Activated naive CD4-positive, alpha-beta T cell treated with anti-CD3 and anti-CD28 coated beads, Interleukin-2, amount 50 U/mL, for 72 hours (primary cell): ENCODE results near the gene VAV1. TPM values are rescaled to one million over a fixed set of nuclear protein-coding genes. Genes with fewer than 3 reads are reported as not detected.
A peak's percentile ranks its signal among the peaks of the same experiment; 100 is the strongest.
"Not testable (repeated sequence)": the region's sequence is repeated elsewhere in the genome, so short reads cannot be mapped to it uniquely, and the experiment has no call there.

Experiments used
- ATAC-seq, 2 donors: fragments of 150-1000 bp; cut with Tn5 transposase; 2 replicates each; pipeline ENCODE4 v1.10.0; 2021; ENCODE audit warnings: mild to moderate bottlenecking in 2 of 2, moderate library complexity in 2 of 2
- DNase-seq, 2 donors: peaks; one replicate each; pipeline ENCODE4 v3.0.0; 2021 to 2022; ENCODE audit warnings: low spot score in 2 of 2
- H3K27ac Mint-ChIP-seq, 2 donors: one replicate each; pipeline ENCODE4 v1.8.0; 2022; ENCODE audit warnings: mild to moderate bottlenecking in 2 of 2, mixed read lengths in 2 of 2
- H3K36me3 Mint-ChIP-seq, 2 donors: one replicate each; pipeline ENCODE4 v1.8.0; 2022; ENCODE audit warnings: mixed read lengths in 2 of 2
- H3K9me3 Mint-ChIP-seq, 2 donors: one replicate each; pipeline ENCODE4 v1.8.0; 2022; ENCODE audit warnings: mixed read lengths in 2 of 2
- total RNA-seq, 2 donors: library from RNA; stranded (reverse); gene quantifications; one replicate each; pipeline ENCODE4 v1.2.3, GENCODE V29; 2022

VAV1 gene
- total RNA-seq, 2 donors from 2014 or later, result 81.5 to 121 TPM

GRCh38 chr19:6768236-6768785, 4.2 kb upstream of the VAV1 start:
- peak overlapping the region; percentile 78 to 82 for H3K27ac Mint-ChIP-seq
- H3K9me3 Mint-ChIP-seq, result no peaks in the 10 kb centered on the region
- H3K36me3 Mint-ChIP-seq, result peaks cover 8 to 18% of the 10 kb centered on the region in 2 donors
- no peak for DNase-seq
- no peak for ATAC-seq

- Mint-ChIP-seq H3K9me3 (no peaks in the 10 kb centered on the region), H3K27ac (no peak overlapping the region), H3K36me3 (peaks cover 8 to 25% of the 10 kb centered on the region in 2 donors)
- ATAC-seq (no peak), DNase-seq (no peak)
These were observed 3.4 kb upstream of the VAV1 start for GRCh38 chr19:6769006-6769619.

DNA sequence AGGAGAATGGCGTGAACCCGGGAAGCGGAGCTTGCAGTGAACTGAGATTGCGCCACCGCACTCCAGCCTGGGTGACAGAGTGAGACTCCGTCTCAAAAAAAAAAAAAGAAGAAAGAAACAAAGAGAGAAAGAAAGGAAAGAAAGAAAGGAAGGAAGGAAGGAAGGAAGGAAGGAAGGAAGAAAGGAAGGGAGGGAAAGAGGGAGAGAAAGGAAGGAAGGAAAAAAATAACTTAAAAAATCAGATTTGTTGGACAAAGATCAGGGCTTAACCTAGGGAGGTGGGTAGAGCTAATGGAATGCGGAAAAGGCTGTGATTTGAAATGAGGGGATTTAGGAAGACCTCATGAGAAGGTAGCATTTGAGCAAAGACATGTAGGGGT, 870 bp upstream of the VAV1 start:
- not testable (repeated sequence) for ATAC-seq, DNase-seq
- peaks cover 7 to 12% of the 10 kb centered on the region in 2 donors for H3K9me3 Mint-ChIP-seq
- peaks cover 19 to 37% of the 10 kb centered on the region in 2 donors for H3K36me3 Mint-ChIP-seq
- H3K27ac Mint-ChIP-seq, result peak overlapping the region in 1 of 2 donors; percentile 87

DNA sequence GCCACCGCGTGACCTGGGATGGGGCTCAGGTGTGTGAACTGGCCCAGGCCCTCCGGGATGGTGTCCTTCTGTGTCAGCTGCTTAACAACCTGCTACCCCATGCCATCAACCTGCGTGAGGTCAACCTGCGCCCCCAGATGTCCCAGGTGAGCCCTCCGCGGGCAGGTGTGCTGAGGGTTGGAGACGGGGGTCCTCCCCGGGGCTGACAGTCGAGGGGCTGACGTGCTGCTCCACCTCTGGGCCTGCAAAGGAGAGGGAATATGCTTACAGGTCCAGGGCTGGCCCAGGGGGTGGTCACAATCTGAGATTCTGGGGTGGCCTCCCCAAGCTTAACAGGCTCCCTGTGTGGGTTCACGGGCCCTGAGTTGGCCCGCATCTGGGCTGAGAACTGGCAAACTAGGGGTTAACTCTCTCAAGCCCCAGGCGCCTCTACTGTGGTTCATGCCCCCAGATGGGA, 386 bp downstream of the VAV1 start:
- H3K9me3 Mint-ChIP-seq, result peaks cover 7 to 17% of the 10 kb centered on the region in 2 donors
- DNase-seq (no peak), ATAC-seq (peak in 1 of 2 donors; percentile 27)
- H3K36me3 Mint-ChIP-seq, result peaks cover 24 to 47% of the 10 kb centered on the region in 2 donors
- H3K27ac Mint-ChIP-seq, result peak overlapping the region; percentile 87 to 96

DNA sequence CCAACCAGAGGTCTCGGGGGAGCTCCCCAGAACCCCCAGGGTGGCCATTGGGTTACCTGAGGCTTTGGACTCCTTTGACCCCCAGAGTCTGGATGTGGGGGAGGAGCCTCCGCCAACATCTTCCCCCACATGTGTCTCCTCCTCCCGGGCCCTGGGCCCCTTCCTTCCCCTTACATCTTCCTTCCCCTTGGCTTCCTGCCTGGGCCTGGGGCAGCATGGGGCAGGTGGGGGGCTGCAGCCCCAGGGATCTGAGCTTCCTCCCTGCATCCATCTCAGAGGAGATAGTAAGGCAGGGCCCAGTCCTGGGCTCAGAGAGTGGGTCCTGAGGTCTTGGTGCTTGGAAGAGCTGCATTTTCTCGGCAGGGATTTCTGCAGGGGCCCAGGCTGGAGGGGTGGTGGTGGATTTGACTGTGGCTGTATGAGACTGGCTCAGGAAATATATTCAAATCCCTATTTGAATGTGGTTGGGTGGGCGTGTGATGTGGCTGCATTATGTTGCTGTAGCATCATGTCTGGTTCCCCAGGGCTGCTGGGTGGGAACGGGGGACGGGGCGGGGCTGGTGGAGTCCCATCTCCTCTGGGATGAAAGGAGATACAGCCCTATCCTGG, 919 bp downstream of the VAV1 start:
- DNase-seq (peak; percentile 60 to 65), ATAC-seq (peak; percentile 46 to 68)
- Mint-ChIP-seq H3K27ac (peak overlapping the region; percentile 87 to 96), H3K9me3 (peaks cover 7 to 17% of the 10 kb centered on the region in 2 donors), H3K36me3 (peaks cover 24 to 52% of the 10 kb centered on the region in 2 donors)

GRCh38 chr19:6774821-6775707, 2.6 kb downstream of the VAV1 start:
- Mint-ChIP-seq H3K36me3 (peaks cover 24 to 52% of the 10 kb centered on the region in 2 donors), H3K27ac (no peak overlapping the region), H3K9me3 (peaks cover 7 to 17% of the 10 kb centered on the region in 2 donors)
- DNase-seq (no peak), ATAC-seq (no peak)

- not testable (repeated sequence) for DNase-seq, H3K27ac Mint-ChIP-seq, ATAC-seq
- Mint-ChIP-seq H3K36me3 (peaks cover 24 to 55% of the 10 kb centered on the region in 2 donors), H3K9me3 (peaks cover 7 to 17% of the 10 kb centered on the region in 2 donors)
These were observed 3.5 kb downstream of the VAV1 start for GRCh38 chr19:6776045-6776444.

DNA sequence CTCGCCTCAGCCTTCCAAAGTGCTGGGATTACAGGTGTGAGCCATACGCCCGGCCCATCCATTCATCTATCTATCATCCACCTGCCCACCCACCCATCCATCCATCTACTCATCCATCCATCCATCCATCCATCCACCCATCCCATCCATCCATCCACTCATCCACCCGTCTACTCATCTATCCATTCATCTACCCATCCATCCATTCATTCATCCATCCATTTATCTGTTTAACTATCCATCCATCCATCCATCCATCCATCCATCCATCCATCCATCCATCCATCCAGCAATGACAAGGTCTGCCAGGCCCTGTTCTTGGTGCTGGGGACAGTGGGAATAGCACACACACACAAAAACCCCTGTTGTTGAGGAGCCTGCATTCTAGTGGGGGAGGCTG, 4.5 kb downstream of the VAV1 start:
- Mint-ChIP-seq H3K36me3 (peaks cover 24 to 60% of the 10 kb centered on the region in 2 donors), H3K9me3 (peaks cover 7 to 17% of the 10 kb centered on the region in 2 donors), H3K27ac (no peak overlapping the region)
- DNase-seq (no peak), ATAC-seq (no peak)

DNA sequence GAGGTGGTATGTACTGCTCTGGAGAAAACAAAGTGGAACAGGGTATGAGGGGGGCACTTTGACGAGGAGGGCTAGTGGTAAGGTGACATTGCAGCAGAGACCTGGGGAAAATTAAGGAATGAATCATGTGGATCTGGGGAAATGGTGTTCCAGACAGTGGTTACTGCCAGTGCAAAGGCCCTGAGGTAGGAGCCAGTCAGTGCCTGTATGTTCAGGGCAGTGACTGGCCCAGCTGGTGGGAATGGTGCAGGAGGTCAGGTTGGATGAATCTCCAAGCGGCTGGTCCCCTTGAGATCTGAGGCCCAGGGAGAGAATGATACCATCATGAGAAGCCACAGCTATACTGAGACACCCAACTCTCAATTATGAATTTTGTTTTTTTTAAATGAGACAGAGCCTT, 4.9 kb downstream of the VAV1 start:
- H3K9me3 Mint-ChIP-seq, result peaks cover 7 to 17% of the 10 kb centered on the region in 2 donors
- DNase-seq (no peak), ATAC-seq (no peak)
- H3K27ac Mint-ChIP-seq, result no peak overlapping the region
- peaks cover 24 to 56% of the 10 kb centered on the region in 2 donors for H3K36me3 Mint-ChIP-seq

DNA sequence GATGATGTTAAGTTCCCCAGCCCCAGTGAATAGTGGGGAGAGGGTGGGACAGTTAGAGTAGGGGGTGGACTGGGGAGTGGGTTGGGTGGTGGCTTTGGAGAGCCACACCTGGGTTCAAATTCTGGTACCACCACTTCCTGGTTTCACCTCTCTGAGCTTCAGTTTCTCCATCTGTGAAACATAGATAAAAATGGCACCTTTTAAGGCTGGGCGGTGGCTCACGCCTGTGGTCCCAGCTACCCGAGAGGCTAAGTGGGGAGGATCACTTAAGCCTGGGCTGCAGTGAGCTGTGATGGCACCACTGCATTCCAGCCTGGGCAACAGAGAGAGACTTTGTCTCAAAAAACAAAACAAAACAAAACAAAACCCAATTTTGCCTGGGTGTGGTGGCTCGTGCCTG, 5.9 kb downstream of the VAV1 start:
- DNase-seq (no peak), ATAC-seq (peak in 1 of 2 donors; percentile 32)
- peak overlapping the region; percentile 68 to 77 for H3K27ac Mint-ChIP-seq
- H3K9me3 Mint-ChIP-seq, result peaks cover 7 to 17% of the 10 kb centered on the region in 2 donors
- peaks cover 24 to 53% of the 10 kb centered on the region in 2 donors for H3K36me3 Mint-ChIP-seq

- DNase-seq (no peak), ATAC-seq (peak in 1 of 2 donors; percentile 44)
- Mint-ChIP-seq H3K27ac (peak overlapping the region in 1 of 2 donors; percentile 68), H3K36me3 (peaks cover 24 to 47% of the 10 kb centered on the region in 2 donors), H3K9me3 (peaks cover 7 to 17% of the 10 kb centered on the region in 2 donors)
These were observed 6.7 kb downstream of the VAV1 start for GRCh38 chr19:6779206-6779605.

- no peak for ATAC-seq
- peaks cover 10 to 60% of the 10 kb centered on the region in 2 donors for H3K36me3 Mint-ChIP-seq
These were observed 14.9 kb downstream of the VAV1 start for GRCh38 chr19:6787393-6787792.

DNA sequence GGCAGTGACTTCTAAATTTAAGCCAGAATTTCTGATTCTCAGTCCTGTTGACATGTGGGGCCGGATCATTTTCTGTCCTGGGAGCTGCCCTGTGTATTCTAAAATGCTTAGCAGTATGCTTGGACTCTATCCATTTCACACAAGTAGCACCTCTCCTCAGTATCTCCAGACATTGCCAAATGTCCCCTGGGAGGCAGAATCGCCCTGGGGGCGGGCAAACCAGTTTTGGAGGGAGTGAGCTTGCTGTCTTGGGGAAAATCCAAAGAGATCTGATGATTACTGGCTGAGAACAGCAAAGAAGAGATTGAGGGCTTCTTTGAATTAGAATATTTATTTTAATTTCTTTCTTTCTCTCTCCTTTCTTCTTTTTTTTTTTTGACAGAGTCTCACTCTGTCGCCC, 16.4 kb downstream of the VAV1 start:
- Mint-ChIP-seq H3K36me3 (peaks cover 10 to 75% of the 10 kb centered on the region in 2 donors), H3K9me3 (peaks cover 0 to 10% of the 10 kb centered on the region in 2 donors), H3K27ac (peak overlapping the region in 1 of 2 donors; percentile 57)
- DNase-seq (no peak), ATAC-seq (no peak)

More at GRCh38 chr19:6787393-6787792, 14.9 kb downstream of the VAV1 start:
- DNase-seq, result no peak
- peak overlapping the region in 1 of 2 donors; percentile 86 for H3K27ac Mint-ChIP-seq
- H3K9me3 Mint-ChIP-seq, result peaks cover 0 to 10% of the 10 kb centered on the region in 2 donors

DNA sequence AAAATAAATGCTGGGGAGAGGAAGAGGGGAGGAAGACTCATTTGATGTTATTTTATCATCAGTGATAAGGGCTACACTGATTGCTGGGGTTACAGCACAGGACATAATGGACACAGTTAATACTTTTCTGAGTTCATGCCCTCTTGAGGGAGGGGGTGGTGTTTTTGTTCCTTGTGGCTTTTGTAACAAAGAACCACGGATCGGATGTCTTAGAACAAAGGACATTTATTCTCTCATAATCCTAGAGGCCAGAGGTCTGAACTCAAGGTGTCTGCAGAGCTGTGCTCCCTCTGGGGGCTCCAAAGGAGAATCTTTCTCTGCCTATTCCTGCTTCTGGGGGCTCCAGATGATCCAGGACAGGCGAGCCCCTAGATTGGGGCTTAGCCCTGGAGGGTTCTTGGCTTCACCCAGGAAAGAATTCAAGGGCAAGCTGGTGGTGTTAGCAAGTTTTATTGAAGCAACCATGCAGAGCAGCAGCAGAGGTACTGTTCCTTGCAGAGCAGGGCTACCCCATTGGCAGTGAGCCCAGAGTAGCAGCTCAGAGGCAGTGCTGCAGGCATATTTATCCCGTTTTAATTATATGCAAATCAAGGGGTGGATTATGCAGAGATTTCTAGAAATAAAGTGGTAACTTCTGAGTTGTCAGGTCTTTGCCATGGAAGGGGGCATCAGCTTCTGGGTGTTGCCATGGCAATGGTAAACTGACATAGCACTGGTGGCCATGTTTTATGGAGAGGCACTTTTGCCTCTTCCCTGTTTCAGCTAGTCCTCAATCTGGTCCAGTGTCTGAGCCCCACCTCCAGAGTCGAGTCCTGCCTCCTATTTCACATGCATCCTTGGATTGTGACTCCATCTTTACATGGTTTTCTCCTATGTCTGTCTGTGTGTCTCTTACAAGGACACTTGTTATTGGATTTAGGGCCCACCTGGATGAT, 18.0 kb downstream of the VAV1 start:
- ATAC-seq (no peak), DNase-seq (no peak)
- H3K27ac Mint-ChIP-seq, result peak overlapping the region in 1 of 2 donors; percentile 4
- peaks cover 14 to 81% of the 10 kb centered on the region in 2 donors for H3K36me3 Mint-ChIP-seq
- peaks cover 3 to 17% of the 10 kb centered on the region in 2 donors for H3K9me3 Mint-ChIP-seq

GRCh38 chr19:6791237-6791636, 18.7 kb downstream of the VAV1 start:
- peaks cover 3 to 17% of the 10 kb centered on the region in 2 donors for H3K9me3 Mint-ChIP-seq
- DNase-seq, result no peak
- H3K27ac Mint-ChIP-seq, result peak overlapping the region; percentile 4 to 80
- H3K36me3 Mint-ChIP-seq, result peaks cover 9 to 81% of the 10 kb centered on the region in 2 donors
- ATAC-seq, result no peak
